DMS79 treated with DMSO at 0.1 percent for 48 hours (cell line): ENCODE data around the gene PPP2R5E.

ENCODE experiments used
- DNase-seq: peaks from one replicate; lab custom pipeline; 2025; lab: John Stamatoyannopoulos, UW

The PPP2R5E gene

GRCh38 chr14:63472986-63473788 is 70.0 kb downstream of the PPP2R5E start:
- no peak for DNase-seq

- DNase-seq, result no peak
Observed at GRCh38 chr14:63470962-63471793, 72.0 kb downstream of the PPP2R5E start.

DNA sequence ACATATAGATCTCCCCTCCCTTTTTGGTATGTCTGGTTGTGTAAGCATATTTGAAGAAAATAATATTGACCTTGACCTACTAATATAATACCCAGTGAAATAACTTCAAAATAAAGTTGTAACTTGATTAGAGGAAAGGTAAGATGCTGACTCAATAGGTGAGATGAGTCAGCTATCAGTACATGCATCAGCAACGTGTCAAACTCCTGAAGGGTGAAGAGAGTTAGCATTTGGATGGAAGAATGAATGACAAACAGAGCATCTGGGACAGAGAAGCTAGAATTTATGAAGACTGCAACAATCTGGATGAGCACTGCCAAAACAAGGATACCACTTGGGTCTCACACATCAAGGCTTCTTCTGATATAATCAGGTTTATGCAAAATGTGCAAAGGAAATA is 74.9 kb downstream of the PPP2R5E start:
- no peak for DNase-seq

DNA sequence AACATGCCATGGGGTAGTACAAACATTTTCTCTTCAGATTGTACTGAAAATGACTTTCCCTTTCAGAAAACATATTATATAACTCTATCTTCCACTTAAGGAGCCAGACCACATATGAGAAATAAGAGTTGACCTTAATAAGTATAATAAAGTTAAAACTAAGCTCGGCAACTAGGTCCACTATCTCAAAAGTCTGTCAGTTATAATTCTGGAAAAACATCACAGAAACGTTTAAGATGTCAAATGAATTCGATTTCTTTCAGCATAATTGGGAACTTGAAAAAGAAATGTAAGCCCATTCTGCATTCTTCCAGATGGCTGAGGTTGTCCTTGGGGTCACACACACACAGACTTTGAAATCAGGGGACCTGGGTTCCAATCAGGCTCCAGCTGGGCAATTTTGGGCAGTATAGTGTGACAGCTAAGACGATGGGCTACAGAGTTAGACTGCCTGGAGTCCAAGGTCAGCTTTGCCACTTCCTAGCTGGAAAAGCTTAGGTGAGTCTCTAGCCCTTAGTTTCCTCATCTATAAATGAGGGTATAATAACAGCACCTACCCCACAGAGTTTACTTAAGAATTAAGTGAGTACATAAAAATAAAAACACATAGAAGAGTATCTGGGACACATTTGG is 75.6 kb downstream of the PPP2R5E start:
- DNase-seq, result no peak

GRCh38 chr14:63465347-63465746 is 77.8 kb downstream of the PPP2R5E start:
- no peak for DNase-seq

DNA sequence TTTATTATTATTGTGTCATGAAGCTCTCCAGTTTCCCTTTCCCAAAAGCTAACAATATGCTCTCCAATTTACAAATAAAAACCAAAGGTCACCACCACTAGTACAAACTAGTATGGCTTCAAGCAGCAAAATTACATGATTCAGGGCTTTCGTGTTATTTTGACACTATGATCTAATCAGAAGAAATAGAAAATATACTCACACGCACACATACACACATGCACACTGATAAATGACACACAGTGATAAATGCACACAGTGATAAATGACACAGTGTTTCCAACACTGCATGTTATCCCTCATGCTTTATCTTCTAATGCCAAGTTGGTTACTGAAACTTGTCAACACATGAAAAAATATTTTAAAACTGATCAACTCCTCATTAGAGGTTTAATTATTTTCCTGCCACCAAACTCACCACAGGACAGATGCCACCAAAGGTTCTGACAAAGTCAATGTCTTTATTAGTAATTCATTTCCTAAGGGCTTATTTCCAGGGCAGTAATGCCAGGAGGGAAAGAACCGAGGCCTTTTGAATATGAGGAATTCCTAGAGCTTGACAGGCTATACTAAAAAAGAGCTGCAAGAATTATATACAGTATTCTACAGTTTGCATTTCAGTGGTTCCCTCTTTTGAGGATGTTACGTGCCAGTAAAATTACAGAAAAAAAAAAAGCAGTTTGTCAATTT is 82.4 kb downstream of the PPP2R5E start:
- no peak for DNase-seq

GRCh38 chr14:63459738-63460137 is 83.4 kb downstream of the PPP2R5E start:
- DNase-seq, result no peak

DNA sequence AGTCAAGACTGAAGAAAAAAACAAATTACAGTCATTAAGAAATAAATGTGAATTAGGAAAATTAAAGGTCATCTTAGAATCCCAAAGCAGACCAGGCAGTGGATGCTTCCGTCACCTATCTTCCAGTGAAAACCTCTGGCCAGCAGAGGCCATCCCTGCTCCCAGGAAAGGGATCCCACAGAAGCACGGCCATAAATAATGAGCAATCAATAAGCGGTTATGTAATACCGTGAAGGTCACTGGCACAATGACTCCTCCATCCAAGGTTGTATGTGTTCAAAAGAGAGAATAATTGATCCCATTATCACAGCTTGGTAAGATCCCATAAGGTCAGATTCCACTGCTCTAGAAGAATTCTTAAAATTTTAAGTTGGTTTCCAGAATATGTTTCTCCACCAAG is 85.7 kb downstream of the PPP2R5E start:
- DNase-seq, result no peak

- peak; percentile 77 for DNase-seq
Observed at GRCh38 chr14:63454863-63455622, 88.1 kb downstream of the PPP2R5E start.

DNA sequence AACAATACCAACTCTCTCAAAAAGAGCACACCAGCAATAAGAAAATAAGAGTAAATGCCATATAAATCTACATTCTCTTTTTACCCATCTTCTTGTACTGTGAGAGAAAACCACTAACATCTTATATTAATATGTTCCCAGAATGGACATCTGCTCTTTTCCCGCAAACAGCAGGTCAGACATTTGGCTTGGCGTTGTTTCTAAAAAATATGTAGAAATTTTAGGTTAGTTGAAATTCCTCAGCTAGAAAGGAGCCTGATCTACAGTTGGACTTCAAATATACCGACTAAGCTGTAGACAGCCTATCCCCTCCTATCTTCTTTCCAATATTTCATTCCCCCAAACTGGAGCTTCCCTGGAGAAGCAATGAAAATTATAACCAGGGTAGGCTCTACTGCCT is 88.7 kb downstream of the PPP2R5E start:
- DNase-seq, result no peak

DNA sequence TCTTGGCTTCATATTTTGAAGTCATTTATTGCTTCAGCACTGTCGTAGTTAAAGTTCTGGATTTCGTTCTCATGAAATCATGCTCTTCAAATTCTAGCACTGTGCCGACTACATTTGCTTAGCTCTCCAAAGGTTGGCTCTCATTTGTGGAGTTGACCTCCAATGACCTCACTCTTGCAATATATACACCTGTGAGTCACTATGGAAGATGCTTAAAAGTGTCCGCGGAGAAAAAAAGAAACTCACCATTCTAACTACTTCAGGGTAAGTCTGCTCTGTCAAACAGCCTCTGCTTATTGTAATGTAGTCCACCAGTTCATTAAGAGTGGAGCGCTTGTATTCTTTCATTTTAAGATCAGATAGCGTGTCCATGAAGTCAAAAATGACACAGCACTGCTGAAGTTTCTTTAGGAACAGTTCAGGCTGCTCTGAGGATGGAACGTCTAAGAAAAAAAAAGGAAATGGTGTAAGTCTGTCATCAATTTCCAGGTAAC is 89.7 kb downstream of the PPP2R5E start:
- DNase-seq, result no peak

DNA sequence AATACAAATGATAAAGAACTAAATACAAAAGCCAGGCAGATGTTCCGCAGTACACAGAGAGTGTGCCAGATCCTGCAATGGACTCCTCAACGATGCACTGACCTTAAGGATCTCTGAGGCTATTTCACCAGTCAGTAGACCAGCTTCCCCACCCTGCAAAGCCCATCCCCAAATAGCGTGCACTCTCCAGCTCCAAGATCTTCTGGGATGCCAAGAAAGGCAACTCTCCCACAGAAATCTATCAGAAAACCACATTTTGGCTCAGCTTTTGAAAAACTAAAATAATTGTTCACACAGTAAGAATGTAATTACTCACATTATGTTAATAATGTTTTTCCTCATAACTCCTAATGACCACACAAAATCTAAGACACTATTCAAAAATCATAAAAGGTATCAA is 90.4 kb downstream of the PPP2R5E start:
- DNase-seq, result no peak

DNA sequence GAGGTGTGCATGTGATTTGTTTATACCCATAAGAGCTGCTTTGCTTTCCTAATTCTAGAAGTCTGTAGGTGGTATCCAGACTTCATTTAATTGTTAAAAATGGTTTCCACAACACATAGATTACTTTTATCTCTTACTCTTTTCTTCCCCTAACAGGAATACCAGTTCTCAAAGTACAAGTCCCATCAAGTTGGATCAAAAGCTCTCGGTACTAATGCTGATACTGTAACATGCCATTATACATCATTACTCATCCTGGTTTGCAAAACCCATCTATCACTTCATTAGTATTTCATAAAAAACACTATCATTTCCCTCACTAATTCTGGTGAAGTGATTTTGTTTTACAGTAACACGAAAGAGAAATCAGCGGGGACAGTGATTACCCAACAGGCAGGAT is 94.3 kb downstream of the PPP2R5E start:
- no peak for DNase-seq

DNA sequence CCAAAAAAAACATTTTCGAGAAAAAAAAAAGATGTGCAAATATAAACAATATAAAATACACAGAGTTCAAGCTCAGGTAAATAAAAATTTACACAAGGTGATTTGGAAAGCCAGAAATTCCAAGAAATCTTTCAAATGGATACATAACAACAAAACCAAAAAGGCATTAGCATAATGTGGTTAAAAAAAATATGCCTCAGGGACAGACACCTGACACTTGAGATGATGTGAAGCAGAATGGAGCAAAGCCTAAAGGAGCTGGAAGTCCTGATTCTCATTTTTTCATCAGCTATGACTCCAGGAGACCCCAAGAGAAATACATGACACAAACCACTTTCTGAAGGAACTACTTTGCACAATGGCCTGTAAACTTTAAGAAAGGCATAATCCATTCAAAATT is 98.6 kb downstream of the PPP2R5E start:
- no peak for DNase-seq

DNA sequence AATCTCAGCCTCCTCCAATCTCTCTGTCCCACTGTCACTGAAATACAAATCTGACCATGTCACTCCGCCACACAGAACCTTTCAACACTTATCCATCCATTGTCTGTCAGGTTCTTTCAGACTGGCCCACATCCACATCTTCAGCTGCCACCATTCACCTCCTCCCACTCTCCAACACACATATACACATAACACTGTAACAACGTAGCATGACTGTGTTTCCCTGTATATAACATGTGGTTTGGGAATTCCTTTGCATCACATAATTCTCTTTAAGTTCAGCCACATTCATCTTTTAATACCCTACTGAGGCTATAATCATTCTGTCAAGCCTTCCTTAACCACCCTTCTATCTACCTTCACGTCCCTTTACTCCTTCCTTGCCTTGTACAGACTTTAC is 99.2 kb downstream of the PPP2R5E start:
- DNase-seq, result no peak

DNA sequence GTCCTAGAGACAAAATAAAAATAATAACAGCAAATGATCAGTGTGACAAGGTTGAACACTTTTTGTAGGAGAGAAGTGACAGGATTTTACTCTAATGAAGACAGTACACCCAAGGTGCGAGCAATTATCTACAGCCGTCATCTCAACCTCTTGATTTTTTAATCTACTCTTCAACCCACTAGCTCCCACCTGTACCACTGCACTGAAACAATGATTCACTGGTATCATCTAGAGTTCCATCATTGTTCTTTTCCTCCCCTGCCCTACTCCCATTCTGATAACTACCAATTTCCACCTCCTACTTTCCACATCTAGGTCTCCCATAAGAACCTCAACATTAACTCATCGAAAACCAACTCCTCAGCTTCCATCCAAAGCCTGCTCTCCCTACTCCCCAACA is 99.8 kb downstream of the PPP2R5E start:
- DNase-seq, result no peak

- DNase-seq, result peak; percentile 60
Observed at GRCh38 chr14:63438065-63438757, 105.0 kb downstream of the PPP2R5E start.

DNA sequence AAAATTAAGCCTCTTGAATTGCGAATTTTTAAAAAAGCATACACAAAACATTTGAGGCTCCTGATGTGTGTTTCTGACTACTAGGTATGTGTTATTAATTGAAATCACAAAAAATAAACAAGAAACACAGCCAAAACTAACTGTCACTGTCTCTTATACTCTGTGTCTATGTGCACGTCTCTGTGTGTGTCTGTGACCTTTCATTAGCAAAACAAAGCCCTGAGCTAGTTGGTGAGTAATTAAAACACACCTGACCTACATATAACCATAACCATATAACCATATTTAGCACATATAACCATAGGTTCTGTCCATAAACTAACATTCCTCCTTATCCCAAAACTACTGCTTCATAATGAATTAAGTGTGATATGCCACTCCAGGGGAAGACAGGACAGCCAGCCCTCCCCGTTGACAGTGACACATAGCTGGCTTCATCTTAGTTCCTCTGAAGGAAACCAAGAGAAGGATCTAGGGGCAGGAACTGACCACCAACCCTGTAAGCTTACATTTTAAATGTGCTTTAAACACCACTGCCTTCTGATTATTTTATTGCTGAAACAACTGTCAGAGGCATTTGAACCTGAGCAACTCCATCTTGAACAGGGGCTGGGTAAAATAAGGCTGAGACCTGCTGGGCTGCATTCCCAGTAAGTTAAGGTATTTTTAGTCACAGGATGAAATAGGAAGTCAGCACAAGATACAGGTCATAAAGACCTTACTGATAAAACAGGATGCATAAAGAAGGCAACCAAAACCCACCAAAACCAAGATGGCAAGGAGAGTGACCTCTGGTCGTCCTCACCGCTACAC is 106.7 kb downstream of the PPP2R5E start:
- DNase-seq, result no peak

- no peak for DNase-seq
Observed at GRCh38 chr14:63435838-63436237, 107.3 kb downstream of the PPP2R5E start.

DNA sequence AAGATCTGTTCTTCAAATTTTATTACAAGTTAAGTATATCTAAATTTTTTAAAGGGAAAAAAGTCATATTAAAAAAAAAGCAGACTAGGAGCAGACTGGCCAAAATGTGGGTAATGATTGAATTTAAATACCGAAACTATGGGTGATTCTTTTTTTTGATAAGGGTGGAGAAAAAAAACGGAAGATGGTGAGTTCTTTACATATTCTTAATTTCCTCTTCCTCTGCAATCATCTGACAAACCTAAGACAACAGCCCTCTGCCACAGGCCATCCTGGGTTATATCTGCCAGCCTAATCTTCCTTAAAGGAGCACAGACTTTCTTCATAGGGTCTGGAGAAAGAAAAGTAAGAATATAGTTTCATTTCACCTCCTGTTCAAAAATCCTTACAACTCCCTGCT is 108.0 kb downstream of the PPP2R5E start:
- DNase-seq, result no peak
